ENCODE data around the gene DFFA. TPM values are rescaled to one million over a fixed set of nuclear protein-coding genes. Genes with fewer than 3 reads are reported as not detected.

DFFA gene
- total RNA-seq, 1 experiment from 2014 or later, result 94.1 TPM

- H2BK120ac ChIP-seq (ENCODE audit: low read depth, low read length, poor library complexity, severe bottlenecking), result no peak overlapping the region
- H2BK12ac ChIP-seq (ENCODE audit: insufficient read length, low read depth, low read length), result no peak overlapping the region
- H3K4me1 ChIP-seq (ENCODE audit: insufficient read depth, low read length), result no peaks in the 10 kb centered on the region; the same call in 1 of the 2 replicates
- no peak overlapping the region for H2BK5ac ChIP-seq (ENCODE audit: insufficient read length, low read length)
- H3T11ph ChIP-seq (ENCODE audit: low read length), result no peak overlapping the region
- H3K36me3 Mint-ChIP-seq (ENCODE audit: insufficient read depth in 1 of 3, low read depth in 3 of 3), result peaks cover 32 to 62% (median 47%) of the 10 kb centered on the region in 3 experiments
- H2AK5ac ChIP-seq (ENCODE audit: insufficient read length, low read length), result no peak overlapping the region
- H3K4me1 Mint-ChIP-seq, result peaks cover 5 to 8% of the 10 kb centered on the region in 2 experiments
- no peak overlapping the region for H2BK15ac ChIP-seq (ENCODE audit: low read depth, low read length)
- H3K9me3 Mint-ChIP-seq, result no peaks in the 10 kb centered on the region
- H3K14ac ChIP-seq (ENCODE audit: insufficient read depth, low read length), result no peak overlapping the region
- no peaks in the 10 kb centered on the region for H3K27me3 ChIP-seq (ENCODE audit: insufficient read depth, low read length)
- H3K27ac ChIP-seq (ENCODE audit: insufficient read length, low read depth, low read length), result no peak overlapping the region
- H3K23me2 ChIP-seq (ENCODE audit: insufficient read length, low read depth, low read length, poor library complexity, severe bottlenecking), result no peaks in the 10 kb centered on the region
- DNase-seq, result no peak
- H3K4me2 ChIP-seq (ENCODE audit: insufficient read depth, insufficient read length, low read length), result no peak overlapping the region
- H2AFZ ChIP-seq (ENCODE audit: low read length), result no peak overlapping the region
- H3K4ac ChIP-seq (ENCODE audit: low read depth, low read length), result no peak overlapping the region
- H3K9ac ChIP-seq (ENCODE audit: extremely low read depth, insufficient read length, low read length), result no peak overlapping the region
- H3K27ac Mint-ChIP-seq, result 0 out of 7 replicates have a peak overlapping the region, but pooled peaks of 1 of the 3 experiments have one; percentile 87
- H4K8ac ChIP-seq (replicated peaks; ENCODE audit: insufficient read length, low read depth, low read length), result no peak overlapping the region
- H3K27me3 Mint-ChIP-seq (ENCODE audit: low read depth), result no peaks in the 10 kb centered on the region
- no peak overlapping the region for H3K23ac ChIP-seq (ENCODE audit: insufficient read length, low read depth, low read length)
- no peaks in the 10 kb centered on the region for H3K79me2 ChIP-seq (ENCODE audit: insufficient read depth, low read length)
- H3K4me3 Mint-ChIP-seq, result no peak overlapping the region
- no peaks in the 10 kb centered on the region for H4K20me1 ChIP-seq (ENCODE audit: control insufficient read depth, insufficient read depth, insufficient read length)
- no peak overlapping the region for H3K18ac ChIP-seq (ENCODE audit: insufficient read length, low read depth, low read length)
- WGBS (ENCODE audit: extremely low coverage, insufficient read length, low lambda C conversion rate), result no CpG with 5 or more reads among the region's 5 CpGs
- H4K5ac ChIP-seq (ENCODE audit: insufficient read length, low read depth, low read length), result no peak overlapping the region
- H3K56ac ChIP-seq (ENCODE audit: insufficient read length, low read depth, low read length), result no peak overlapping the region
- H3K79me1 ChIP-seq (ENCODE audit: insufficient read depth, low read depth, low read length, poor library complexity, severe bottlenecking), result no peaks in the 10 kb centered on the region
- H4K91ac ChIP-seq (ENCODE audit: insufficient read length, low read depth, low read length), result no peak overlapping the region
- no peak overlapping the region for H2BK20ac ChIP-seq (ENCODE audit: low read depth, low read length, poor library complexity, severe bottlenecking)
- H3K9me3 ChIP-seq (ENCODE audit: control insufficient read depth, low read depth, low read length), result no peaks in the 10 kb centered on the region
- TF ChIP-seq CTCF (conservative IDR thresholded peaks at IDR 0.05), result no peak; the same call in 2 of the 3 replicates
These were observed 50.7 kb downstream of the DFFA start for GRCh38 chr1:10421637-10422036.
